Stimulated activated CD8-positive, alpha-beta memory T cell treated with anti-CD3 and anti-CD28 coated beads, Interleukin-7, amount 100 ng/mL, for 1 hour (primary cell): Measurements from ENCODE around the gene MAD2L2.

Experiments
- DNase-seq, 2 donors: peaks; one replicate each; pipeline ENCODE4 v3.0.0-alpha.2; 2020; ENCODE audit warnings: low read depth in 2 of 2

Gene MAD2L2

GRCh38 chr1:11704691-11705475 is 23.9 kb upstream of the MAD2L2 start:
- DNase-seq = no peak

GRCh38 chr1:11704194-11704529 is 23.2 kb upstream of the MAD2L2 start:
- DNase-seq = no peak

- no peak for DNase-seq
Observed at GRCh38 chr1:11703357-11704193, 22.6 kb upstream of the MAD2L2 start.

- DNase-seq = no peak
Observed at GRCh38 chr1:11701981-11702803, 21.2 kb upstream of the MAD2L2 start.

GRCh38 chr1:11701551-11701961 is 20.6 kb upstream of the MAD2L2 start:
- DNase-seq = no peak

GRCh38 chr1:11700601-11701467 is 19.9 kb upstream of the MAD2L2 start:
- DNase-seq = no peak

GRCh38 chr1:11697893-11698210 is 16.9 kb upstream of the MAD2L2 start:
- no peak for DNase-seq

GRCh38 chr1:11697188-11697892 is 16.4 kb upstream of the MAD2L2 start:
- no peak for DNase-seq

GRCh38 chr1:11695861-11696260 is 14.9 kb upstream of the MAD2L2 start:
- DNase-seq = no peak

GRCh38 chr1:11693917-11694316 is 13.0 kb upstream of the MAD2L2 start:
- no peak for DNase-seq

GRCh38 chr1:11693024-11693590 is 12.2 kb upstream of the MAD2L2 start:
- peak; percentile 13 to 20 for DNase-seq

GRCh38 chr1:11691928-11692711 is 11.2 kb upstream of the MAD2L2 start:
- no peak for DNase-seq

- no peak for DNase-seq
Observed at GRCh38 chr1:11691302-11691914, 10.5 kb upstream of the MAD2L2 start, which contains the start of gene DRAXIN. Gene DRAXIN (plus strand): TSS chr1:11691710. CDS start chr1:11706259, 14,549 bp downstream.

GRCh38 chr1:11690397-11691301 is 9.7 kb upstream of the MAD2L2 start:
- DNase-seq = no peak

GRCh38 chr1:11688506-11688905 is 7.6 kb upstream of the MAD2L2 start:
- no peak for DNase-seq

- no peak for DNase-seq
Observed at GRCh38 chr1:11685210-11685752, 4.3 kb upstream of the MAD2L2 start.

GRCh38 chr1:11684070-11684469 is 3.1 kb upstream of the MAD2L2 start:
- no peak for DNase-seq

GRCh38 chr1:11682799-11683198 is 1.9 kb upstream of the MAD2L2 start:
- DNase-seq = no peak
